H1 (cell line): ENCODE measurements around the gene ATP13A3. TPM values are rescaled to one million over a fixed set of nuclear protein-coding genes. Genes with fewer than 3 reads are reported as not detected.

Experiments
- CTCF ChIA-PET: fragments of 300-600 bp; sonication (Branson Sonifier 250); formaldehyde crosslinking; loops from one replicate; lab custom pipeline; 2021; ENCODE audit not compliant: partially characterized antibody; lab: Charles Lee
- POLR2A ChIA-PET: fragments of 300-600 bp; sonication (Branson Sonifier 250); formaldehyde crosslinking; loops from one replicate; lab custom pipeline; 2021; ENCODE audit warnings: inconsistent platforms; ENCODE audit not compliant: partially characterized antibody; lab: Charles Lee
- DNase-seq, 2 experiments: peaks; one replicate each; pipeline versions ENCODE4 v3.0.0 to v3.0.0-alpha.2; 2010 to 2022; ENCODE audit warnings: low spot score in 2 of 2, low read depth in 1 of 2, mixed read lengths in 1 of 2
- FAIRE-seq: peaks from 2 replicates; lab custom pipeline; 2011; peaks lifted over from hg19 to GRCh38; lab: Jason Lieb, UNC
- H2AFZ ChIP-seq: 2 replicates; pipeline ENCODE4 v1.8.1; 2012; ENCODE audit warnings: low read length, inconsistent platforms
- H2AK5ac ChIP-seq: 2 replicates; pipeline ENCODE4 v1.6.1; 2013; ENCODE audit warnings: low read depth, low read length
- H2BK120ac ChIP-seq: replicated peaks from 2 replicates; pipeline ENCODE3; 2013; ENCODE audit warnings: low read depth, low read length, inconsistent platforms
- H2BK12ac ChIP-seq: 2 replicates; pipeline ENCODE4 v1.6.1; 2013; ENCODE audit warnings: low read depth, low read length
- H2BK15ac ChIP-seq: 2 replicates; pipeline ENCODE4 v1.6.1; 2013; ENCODE audit warnings: low read length
- H2BK20ac ChIP-seq: 2 replicates; pipeline ENCODE4 v1.6.1; 2013; ENCODE audit warnings: low read length
- H2BK5ac ChIP-seq: 2 replicates; pipeline ENCODE4 v1.6.1; 2013; ENCODE audit warnings: low read depth, low read length
- H3K14ac ChIP-seq: 2 replicates; pipeline ENCODE4 v1.6.1; 2013; ENCODE audit warnings: inconsistent platforms; ENCODE audit not compliant: insufficient read length
- H3K18ac ChIP-seq: 2 replicates; pipeline ENCODE4 v1.6.1; 2013; ENCODE audit warnings: low read length; ENCODE audit errors: extremely low read depth
- H3K23ac ChIP-seq: 2 replicates; pipeline ENCODE4 v1.6.1; 2013; ENCODE audit warnings: inconsistent platforms; ENCODE audit not compliant: insufficient read length
- H3K23me2 ChIP-seq: 2 replicates; pipeline ENCODE4 v1.6.1; 2013; ENCODE audit warnings: low read depth, low read length
- H3K27ac ChIP-seq: 2 replicates; pipeline ENCODE4 v1.6.1; 2011; ENCODE audit warnings: low read depth, low read length, inconsistent platforms
- H3K27me3 ChIP-seq, 4 experiments: replicated peaks in 1 of 4; 1 replicate in 1 of 4; 2 replicates in 3 of 4; pipeline versions ENCODE4 v1.6.1 to v1.8.1; 2011 to 2013; ENCODE audit warnings: low read length in 3 of 4, mild to moderate bottlenecking in 3 of 4, inconsistent platforms in 2 of 4, mixed read lengths in 2 of 4, moderate library complexity in 1 of 4; ENCODE audit not compliant: control insufficient read depth in 3 of 4, insufficient read depth in 3 of 4; ENCODE audit errors: extremely low read depth in 1 of 4
- H3K36me3 ChIP-seq, 4 experiments: 2 replicates each; pipeline versions ENCODE4 v1.6.1 to v1.8.1; 2011 to 2013; ENCODE audit warnings: mild to moderate bottlenecking in 4 of 4, low read length in 3 of 4, moderate library complexity in 2 of 4, control low read depth in 1 of 4, inconsistent platforms in 1 of 4; ENCODE audit not compliant: insufficient read depth in 4 of 4, control insufficient read depth in 2 of 4
- H3K4ac ChIP-seq: replicated peaks from 2 replicates; pipeline ENCODE3; 2013; ENCODE audit warnings: low read length, low read depth, mixed read lengths, inconsistent platforms; ENCODE audit not compliant: insufficient read length
- H3K4me1 ChIP-seq, 4 experiments: replicated peaks in 1 of 4; 1 replicate in 1 of 4; 2 replicates in 3 of 4; pipeline versions ENCODE4 v1.6.1 to v1.8.1; 2011 to 2013; ENCODE audit warnings: low read length in 3 of 4, inconsistent platforms in 2 of 4, mixed read lengths in 1 of 4; ENCODE audit not compliant: insufficient read depth in 4 of 4, control insufficient read depth in 3 of 4
- H3K4me2 ChIP-seq, 2 experiments: 2 replicates each; pipeline versions ENCODE4 v1.6.1 to v1.8.1; 2011 to 2013; ENCODE audit warnings: low read depth in 2 of 2, low read length in 2 of 2, control low read depth in 1 of 2, inconsistent platforms in 1 of 2, mild to moderate bottlenecking in 1 of 2; ENCODE audit not compliant: insufficient read depth in 1 of 2
- H3K4me3 ChIP-seq, 4 experiments: fragments of 200-600, 300-600 bp in 1 of 4; sonication (generic), shearing (Covaris generic), sonication (Bioruptor Twin) in 1 of 4; 2 replicates each; pipeline versions ENCODE4 v1.5.1 to v1.8.1; 2011 to 2016; ENCODE audit warnings: low read length in 4 of 4, low read depth in 3 of 4, control low read depth in 2 of 4, inconsistent platforms in 2 of 4, mild to moderate bottlenecking in 2 of 4, mixed read lengths in 1 of 4, moderate library complexity in 1 of 4; ENCODE audit not compliant: insufficient read depth in 2 of 4; ENCODE audit errors: extremely low read depth in 1 of 4
- H3K56ac ChIP-seq: replicated peaks from 2 replicates; pipeline ENCODE3; 2013; ENCODE audit warnings: low read depth, mild to moderate bottlenecking, mixed read lengths, low read length, inconsistent platforms; ENCODE audit not compliant: insufficient read length
- H3K79me1 ChIP-seq: 2 replicates; pipeline ENCODE4 v1.6.1; 2013; ENCODE audit warnings: low read depth, low read length, control low read depth
- H3K79me2 ChIP-seq, 2 experiments: 2 replicates each; pipeline versions ENCODE4 v1.6.1 to v1.8.1; 2012 to 2013; ENCODE audit warnings: low read length in 2 of 2, mild to moderate bottlenecking in 2 of 2, inconsistent platforms in 1 of 2; ENCODE audit not compliant: insufficient read depth in 2 of 2, control insufficient read depth in 1 of 2
- H3K9ac ChIP-seq, 4 experiments: replicated peaks in 1 of 4; 1 replicate in 1 of 4; 2 replicates in 3 of 4; pipeline versions ENCODE4 v1.6.1 to v1.8.1; 2011 to 2013; ENCODE audit warnings: low read depth in 3 of 4, low read length in 3 of 4, control low read depth in 2 of 4, mild to moderate bottlenecking in 2 of 4, moderate library complexity in 2 of 4, inconsistent platforms in 1 of 4; ENCODE audit errors: extremely low read depth in 1 of 4
- H3K9me3 ChIP-seq, 2 experiments: 2 replicates each; pipeline versions ENCODE4 v1.6.1 to v1.8.1; 2012 to 2013; ENCODE audit warnings: mild to moderate bottlenecking in 2 of 2, moderate library complexity in 2 of 2, control low read depth in 1 of 2, inconsistent platforms in 1 of 2, low read depth in 1 of 2, low read length in 1 of 2, mixed read lengths in 1 of 2; ENCODE audit not compliant: insufficient read depth in 2 of 2
- H4K20me1 ChIP-seq, 2 experiments: replicated peaks in 1 of 2; 2 replicates each; pipeline versions ENCODE3 to v1.8.1; 2011 to 2013; ENCODE audit warnings: inconsistent platforms in 2 of 2, low read length in 2 of 2, mild to moderate bottlenecking in 1 of 2; ENCODE audit not compliant: insufficient read depth in 2 of 2, control insufficient read depth in 1 of 2
- H4K5ac ChIP-seq: 2 replicates; pipeline ENCODE4 v1.6.1; 2013; ENCODE audit warnings: low read length, low read depth, mixed read lengths, inconsistent platforms; ENCODE audit not compliant: insufficient read length
- H4K8ac ChIP-seq: 2 replicates; pipeline ENCODE4 v1.8.0; 2013; ENCODE audit warnings: mild to moderate bottlenecking, moderate library complexity, low read length, inconsistent platforms; ENCODE audit not compliant: insufficient read depth; ENCODE audit errors: extremely low read depth
- H4K91ac ChIP-seq: replicated peaks from 2 replicates; pipeline ENCODE3; 2013; ENCODE audit warnings: low read length, mixed read lengths, inconsistent platforms; ENCODE audit not compliant: insufficient read length
- CREB1 ChIP-seq: IDR thresholded peaks from 2 replicates; pipeline ENCODE4 v1.6.1; 2012; ENCODE audit warnings: inconsistent platforms
- HDAC2 ChIP-seq, 2 experiments: fragments of 300-600 bp in 1 of 2; sonication (generic) in 1 of 2; IDR thresholded peaks; 2 replicates each; pipeline ENCODE4 v1.6.1; 2011 to 2012; ENCODE audit warnings: low read depth in 2 of 2, low read length in 2 of 2, mild to moderate bottlenecking in 2 of 2, moderate library complexity in 2 of 2, borderline replicate concordance in 1 of 2, inconsistent platforms in 1 of 2
- POU5F1 ChIP-seq: IDR thresholded peaks from 2 replicates; pipeline ENCODE4 v1.6.1; 2011; ENCODE audit warnings: low read depth, mild to moderate bottlenecking, low read length, moderate library complexity
- SIX5 ChIP-seq: IDR thresholded peaks from 2 replicates; pipeline ENCODE4 v1.6.1; 2011; ENCODE audit warnings: mild to moderate bottlenecking, low read depth, low read length
- SP1 ChIP-seq: IDR thresholded peaks from 2 replicates; pipeline ENCODE4 v1.6.1; 2011; ENCODE audit warnings: low read depth, low read length
- SP2 ChIP-seq: IDR thresholded peaks from 2 replicates; pipeline ENCODE4 v1.6.1; 2012; ENCODE audit warnings: mild to moderate bottlenecking, low read length, inconsistent platforms
- SUZ12 ChIP-seq: fragments of 200-600 bp; sonication (generic); IDR thresholded peaks from 2 replicates; pipeline ENCODE4 v1.6.1; 2012; ENCODE audit warnings: mild to moderate bottlenecking, inconsistent platforms, low read length, moderate library complexity, mixed read lengths
- TAF7 ChIP-seq: optimal IDR thresholded peaks from 2 replicates; pipeline ENCODE3; 2011; ENCODE audit warnings: low read depth, mild to moderate bottlenecking, inconsistent platforms, low read length, moderate library complexity, borderline replicate concordance
- WGBS, 2 experiments: shearing (Covaris generic) in 1 of 2; methylation state at CpG; one replicate each; pipeline versions ENCODE4 v1.1.6 to v1.1.7; 2013 to 2015; ENCODE audit warnings: low lambda C conversion rate in 2 of 2, mixed read lengths in 2 of 2, inconsistent platforms in 1 of 2, low coverage in 1 of 2, missing lambda C conversion rate in 1 of 2; ENCODE audit not compliant: insufficient replicate concordance in 2 of 2, insufficient coverage in 1 of 2, insufficient read length in 1 of 2; ENCODE audit errors: extremely low coverage in 1 of 2, missing lambda C conversion rate in 1 of 2; 5-methylcytosine and 5-hydroxymethylcytosine counted together
- polyA plus RNA-seq, 7 experiments: library from polyadenylated mRNA; depleted of rRNA in 3 of 7; stranded (reverse) in 5 of 7; unstranded in 2 of 7; fragments of >200 nt in 5 of 7; fragments of 200-250 nt in 2 of 7; gene quantifications; 1 replicate in 5 of 7; 2 replicates in 1 of 7; 4 replicates in 1 of 7; pipeline versions ENCODE4 v1.2.1 to v1.2.3, GENCODE V29; 2011 to 2013; ENCODE audit warnings: missing spikeins in 2 of 7, mixed read lengths in 2 of 7
- total RNA-seq: library from RNA; stranded (reverse); fragmentation: NEBNext Ultra II Directional; extraction: Animal tissue kit (Norgen Biotek cat#: 25700); gene quantifications from 2 replicates; pipeline ENCODE4 v1.2.1, GENCODE V29; 2021
- TF ChIP-seq, protein P1 (sequence below): IDR thresholded peaks from 2 replicates; pipeline ENCODE4 v1.6.1; 2012; ENCODE audit warnings: inconsistent platforms
- TF ChIP-seq, protein P2 (sequence below): IDR thresholded peaks from 2 replicates; pipeline ENCODE4 v1.6.1; 2012; ENCODE audit warnings: inconsistent platforms
- TF ChIP-seq, protein P3 (sequence below): IDR thresholded peaks from 2 replicates; pipeline ENCODE4 v1.6.1; 2011; ENCODE audit warnings: low read length, improper control_type of control experiment

ATP13A3 gene
- total and polyA plus RNA-seq, 2 of the 8 experiments (the other 6 are each of a cell fraction or from before 2014, with no cell fraction given), result 18.6 to 92.2 TPM

DNA sequence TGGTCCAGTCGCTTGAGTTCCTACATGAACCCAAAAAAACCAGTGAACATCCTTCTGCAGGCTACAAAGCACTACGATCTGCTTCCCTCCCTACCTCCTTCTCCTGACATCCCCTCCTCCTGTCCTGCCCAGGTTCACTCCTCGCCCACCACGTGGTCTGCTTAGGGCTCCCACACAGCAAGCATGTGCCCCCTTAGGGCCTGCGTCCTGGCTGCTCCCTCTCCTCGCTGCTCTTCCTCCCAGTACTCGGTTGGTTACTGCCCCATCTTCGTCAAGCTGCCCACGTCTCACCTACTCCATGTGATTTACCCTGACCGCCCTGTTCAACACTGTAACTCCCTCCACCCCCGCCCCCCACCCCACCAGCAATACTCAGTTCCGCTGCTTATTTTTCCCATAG, 20.8 kb upstream of the ATP13A3 start:
- Histone ChIP-seq H3K14ac (no peak overlapping the region), H3K23me2 (no peaks in the 10 kb centered on the region), H4K8ac (peak overlapping the region; percentile 9; the same call in 1 of the 2 replicates), H3K79me1 (no peaks in the 10 kb centered on the region), H3K4me1 (no peaks in the 10 kb centered on the region), H2BK20ac (no peak overlapping the region), H3K23ac (no peak overlapping the region), H3K27ac (no peak overlapping the region)
- TF ChIP-seq SIX5, result no peak
- no peak for TF ChIP-seq SP1
- TF ChIP-seq CREB1, result no peak
- TF ChIP-seq, protein P1, sequence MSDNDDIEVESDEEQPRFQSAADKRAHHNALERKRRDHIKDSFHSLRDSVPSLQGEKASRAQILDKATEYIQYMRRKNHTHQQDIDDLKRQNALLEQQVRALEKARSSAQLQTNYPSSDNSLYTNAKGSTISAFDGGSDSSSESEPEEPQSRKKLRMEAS, result peak; percentile 79
- no peak for TF ChIP-seq HDAC2 (IDR thresholded peaks at IDR 0.05; ENCODE audit: borderline replicate concordance in 1 of 2, low read depth in 2 of 2, low read length in 2 of 2)
- no peak for TF ChIP-seq POU5F1
- TF ChIP-seq, protein P2, sequence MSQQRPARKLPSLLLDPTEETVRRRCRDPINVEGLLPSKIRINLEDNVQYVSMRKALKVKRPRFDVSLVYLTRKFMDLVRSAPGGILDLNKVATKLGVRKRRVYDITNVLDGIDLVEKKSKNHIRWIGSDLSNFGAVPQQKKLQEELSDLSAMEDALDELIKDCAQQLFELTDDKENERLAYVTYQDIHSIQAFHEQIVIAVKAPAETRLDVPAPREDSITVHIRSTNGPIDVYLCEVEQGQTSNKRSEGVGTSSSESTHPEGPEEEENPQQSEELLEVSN, result peak; percentile 41; the same call in 1 of the 2 replicates
- TF ChIP-seq, protein P3, sequence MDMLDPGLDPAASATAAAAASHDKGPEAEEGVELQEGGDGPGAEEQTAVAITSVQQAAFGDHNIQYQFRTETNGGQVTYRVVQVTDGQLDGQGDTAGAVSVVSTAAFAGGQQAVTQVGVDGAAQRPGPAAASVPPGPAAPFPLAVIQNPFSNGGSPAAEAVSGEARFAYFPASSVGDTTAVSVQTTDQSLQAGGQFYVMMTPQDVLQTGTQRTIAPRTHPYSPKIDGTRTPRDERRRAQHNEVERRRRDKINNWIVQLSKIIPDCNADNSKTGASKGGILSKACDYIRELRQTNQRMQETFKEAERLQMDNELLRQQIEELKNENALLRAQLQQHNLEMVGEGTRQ, result no peak
- no peak for TF ChIP-seq TAF7
- TF ChIP-seq SUZ12, result no peak
- TF ChIP-seq SP2, result no peak
- TF ChIP-seq, all 59 proteins: peak for 2
- no peak overlapping the region for H3K9ac ChIP-seq
- no peaks in the 10 kb centered on the region for H3K36me3 ChIP-seq
- ChIA-PET CTCF (interaction anchor here (0.8 to 2.2 kb wide), 4 partner anchors 14 to 60 kb away, joined by 3 to 4 read pairs (median 3); no protein-coding TSS in a partner anchor), POLR2A (interaction anchor here (0.6 to 1.2 kb wide), 2 partner anchors 10 to 17 kb away, joined by 3 to 5 read pairs; no protein-coding TSS in a partner anchor)
- DNase-seq (no peak), FAIRE-seq (no peak)
- H3K4me3 ChIP-seq, result no peak overlapping the region
- H4K91ac ChIP-seq, result no peak overlapping the region
- H3K79me2 ChIP-seq, result no peaks in the 10 kb centered on the region
- H2BK120ac ChIP-seq, result no peak overlapping the region
- no peak overlapping the region for H3K56ac ChIP-seq
- H4K5ac ChIP-seq, result no peak overlapping the region
- no peak overlapping the region for H3K18ac ChIP-seq
- no peak overlapping the region for H3K4me2 ChIP-seq
- 85% methylated on average over 10 of the region's 12 CpGs; no CpG with 5 or more reads in 1 of the 2 experiments for WGBS, 2 experiments
- H3K4ac ChIP-seq, result no peak overlapping the region
- peak overlapping the region; percentile 16; the same call in 1 of the 2 replicates for H2BK15ac ChIP-seq
- no peaks in the 10 kb centered on the region for H3K27me3 ChIP-seq
- H4K20me1 ChIP-seq, result no peaks in the 10 kb centered on the region
- H3K9me3 ChIP-seq, result no peaks in the 10 kb centered on the region
- no peak overlapping the region for H2BK12ac ChIP-seq
- H2AK5ac ChIP-seq, result no peak overlapping the region
- H2AFZ ChIP-seq, result 0 out of 2 replicates have a peak overlapping the region, but pooled peaks have one; percentile 57
- H2BK5ac ChIP-seq, result no peak overlapping the region
